ENCODE results near the gene INHBA.

The INHBA gene

DNA sequence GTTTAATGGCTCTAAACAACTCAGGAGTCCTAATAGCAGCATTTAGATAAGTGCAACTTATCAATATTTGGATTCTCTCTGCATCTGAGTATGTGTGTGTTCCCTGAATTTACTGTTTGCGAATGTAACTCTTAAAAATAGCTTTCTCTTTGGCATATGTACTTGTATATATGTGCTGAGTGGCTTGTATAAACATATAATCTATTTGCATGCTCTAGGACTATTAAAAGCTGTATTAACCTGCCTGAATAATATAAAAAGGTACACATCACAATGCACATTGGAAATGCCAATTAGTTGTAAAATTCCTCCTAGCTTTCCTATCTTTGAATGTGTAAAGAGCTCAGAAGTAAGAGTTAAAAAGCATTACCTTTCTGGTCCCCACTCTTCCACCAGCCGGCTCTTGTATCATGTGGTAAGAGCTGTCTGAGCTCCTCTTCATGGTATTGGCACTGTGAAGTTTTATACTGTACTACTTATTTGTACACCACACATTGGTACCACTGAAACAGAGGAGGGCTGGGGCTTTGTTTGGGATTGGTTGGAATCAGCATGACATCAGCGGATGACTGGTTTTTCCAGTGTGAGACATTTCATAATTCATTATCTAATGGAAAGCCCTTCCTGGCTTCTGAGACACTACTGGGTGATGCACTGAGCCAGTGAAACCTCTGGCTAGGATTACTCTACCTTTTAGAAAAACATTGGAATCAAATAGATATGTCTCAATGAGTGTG, at the start of gene INHBA:
Gene INHBA (minus strand): TSS at position 456 of the 737 bp plus-strand sequence. CDS start 2,716 bp downstream, outside the sequence.
- Histone ChIP-seq H3K9ac (ENCODE audit: low read length) (no peak within 1 kb of the TSS), H3K27ac (ENCODE audit: low read depth, low read length) (no peak within 1 kb of the TSS), H3K4me1 (ENCODE audit: insufficient read depth, low read length) (peaks cover 9% of the 10 kb centered on the region), H3K4me3 (ENCODE audit: low read depth in 1 of 2, low read length in 2 of 2) (no peak within 1 kb of the TSS), H3K27me3 (ENCODE audit: control insufficient read depth in 1 of 2, insufficient read depth in 2 of 2, low read length in 2 of 2) (peaks cover 4 to 6% of the 10 kb centered on the region in 2 donors), H3K9me3 (ENCODE audit: low read length) (no peaks in the 10 kb centered on the region), H3K36me3 (ENCODE audit: insufficient read depth, low read length) (no peaks in the 10 kb centered on the region)

GRCh38 chr7:41752615-41753014, 49.7 kb upstream of the INHBA start:
- Histone ChIP-seq H3K27me3 (ENCODE audit: control insufficient read depth in 1 of 2, insufficient read depth in 2 of 2, low read length in 2 of 2) (no peaks in the 10 kb centered on the region), H3K36me3 (ENCODE audit: insufficient read depth, low read length) (no peaks in the 10 kb centered on the region), H3K4me3 (ENCODE audit: low read depth in 1 of 2, low read length in 2 of 2) (no peak overlapping the region), H3K27ac (ENCODE audit: low read depth, low read length) (no peak overlapping the region), H3K9me3 (ENCODE audit: low read length) (no peaks in the 10 kb centered on the region), H3K4me1 (ENCODE audit: insufficient read depth, low read length) (no peaks in the 10 kb centered on the region), H3K9ac (ENCODE audit: low read length) (no peak overlapping the region)

DNA sequence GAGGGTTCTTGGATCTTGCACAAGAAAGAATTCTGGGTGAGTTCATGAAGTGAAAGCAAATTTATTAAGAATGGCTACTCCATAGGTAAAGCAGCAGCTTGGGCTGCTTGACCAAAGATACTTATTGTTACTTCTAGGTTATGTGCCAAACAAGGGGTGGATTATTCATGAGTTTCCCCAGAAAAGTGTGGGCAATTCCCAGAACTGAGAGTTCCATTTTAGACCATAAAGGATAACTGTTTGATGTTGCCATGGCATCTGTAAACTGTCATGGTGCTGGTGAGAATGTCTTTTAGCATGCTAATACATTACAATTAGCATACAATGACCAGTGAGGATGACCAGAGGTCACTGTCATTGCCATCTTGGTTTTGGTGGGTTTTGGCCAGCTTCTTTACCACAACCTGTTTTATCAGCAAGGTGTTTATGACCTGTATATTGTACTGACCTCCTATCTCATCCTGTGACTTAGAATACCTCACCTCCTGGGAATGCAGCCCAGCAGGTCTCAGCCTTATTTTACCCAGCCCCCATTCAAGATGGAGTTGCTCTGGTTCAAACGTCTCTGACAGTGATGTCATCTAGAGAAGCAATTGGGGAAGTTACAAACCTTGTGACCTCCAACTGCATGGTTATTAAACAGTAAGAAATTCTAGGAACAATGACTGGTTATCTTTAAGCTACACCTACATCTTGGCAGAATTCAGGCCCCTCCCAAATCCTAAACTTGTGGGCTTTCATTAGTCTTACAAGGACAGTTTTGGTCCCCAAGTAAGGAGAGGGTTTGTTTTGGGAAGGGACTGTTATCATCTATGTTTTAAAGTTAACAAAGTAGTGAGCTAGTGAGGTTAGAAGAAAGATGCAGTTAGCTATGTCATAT, 48.0 kb upstream of the INHBA start:
- H3K36me3 ChIP-seq (ENCODE audit: insufficient read depth, low read length) = no peaks in the 10 kb centered on the region
- no peak overlapping the region for H3K9ac ChIP-seq (ENCODE audit: low read length)
- no peak overlapping the region for H3K4me3 ChIP-seq (ENCODE audit: low read depth in 1 of 2, low read length in 2 of 2)
- H3K27me3 ChIP-seq (ENCODE audit: control insufficient read depth in 1 of 2, insufficient read depth in 2 of 2, low read length in 2 of 2) = no peaks in the 10 kb centered on the region
- no peaks in the 10 kb centered on the region for H3K9me3 ChIP-seq (ENCODE audit: low read length)
- H3K27ac ChIP-seq (ENCODE audit: low read depth, low read length) = no peak overlapping the region
- H3K4me1 ChIP-seq (ENCODE audit: insufficient read depth, low read length) = no peaks in the 10 kb centered on the region

GRCh38 chr7:41747961-41748360, 45.1 kb upstream of the INHBA start:
- Histone ChIP-seq H3K27me3 (ENCODE audit: control insufficient read depth in 1 of 2, insufficient read depth in 2 of 2, low read length in 2 of 2) (no peaks in the 10 kb centered on the region), H3K4me1 (ENCODE audit: insufficient read depth, low read length) (no peaks in the 10 kb centered on the region), H3K9me3 (ENCODE audit: low read length) (no peaks in the 10 kb centered on the region), H3K4me3 (ENCODE audit: low read depth in 1 of 2, low read length in 2 of 2) (no peak overlapping the region), H3K36me3 (ENCODE audit: insufficient read depth, low read length) (no peaks in the 10 kb centered on the region), H3K9ac (ENCODE audit: low read length) (no peak overlapping the region), H3K27ac (ENCODE audit: low read depth, low read length) (no peak overlapping the region)

DNA sequence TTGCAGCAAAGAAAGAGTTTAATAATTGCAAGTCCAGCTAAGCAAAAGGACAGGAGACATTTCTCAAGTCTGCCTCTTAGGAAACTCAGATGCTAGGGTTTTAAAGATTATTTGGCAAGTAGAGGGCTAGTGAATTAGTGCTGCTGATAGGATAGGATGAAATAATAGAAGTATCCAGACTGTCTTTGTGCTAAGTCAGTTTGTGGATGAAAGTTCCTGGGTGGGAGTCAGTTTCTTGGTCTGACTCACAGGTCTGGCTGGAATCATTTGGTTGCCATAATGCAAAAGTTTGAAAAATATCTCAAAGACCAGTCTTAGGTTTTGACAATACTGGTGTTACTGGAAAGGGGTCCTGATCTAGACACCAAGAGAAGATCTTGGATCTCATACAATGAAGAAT, 42.6 kb upstream of the INHBA start:
- Histone ChIP-seq H3K4me1 (ENCODE audit: insufficient read depth, low read length) (no peaks in the 10 kb centered on the region), H3K9ac (ENCODE audit: low read length) (no peak overlapping the region), H3K9me3 (ENCODE audit: low read length) (no peaks in the 10 kb centered on the region), H3K4me3 (ENCODE audit: low read depth in 1 of 2, low read length in 2 of 2) (no peak overlapping the region), H3K36me3 (ENCODE audit: insufficient read depth, low read length) (no peaks in the 10 kb centered on the region), H3K27me3 (ENCODE audit: control insufficient read depth in 1 of 2, insufficient read depth in 2 of 2, low read length in 2 of 2) (no peaks in the 10 kb centered on the region), H3K27ac (ENCODE audit: low read depth, low read length) (no peak overlapping the region)

- no peak overlapping the region for H3K4me3 ChIP-seq (ENCODE audit: low read depth in 1 of 2, low read length in 2 of 2)
- H3K9ac ChIP-seq (ENCODE audit: low read length) = no peak overlapping the region
- no peak overlapping the region for H3K27ac ChIP-seq (ENCODE audit: low read depth, low read length)
- no peaks in the 10 kb centered on the region for H3K36me3 ChIP-seq (ENCODE audit: insufficient read depth, low read length)
- no peaks in the 10 kb centered on the region for H3K9me3 ChIP-seq (ENCODE audit: low read length)
- no peaks in the 10 kb centered on the region for H3K4me1 ChIP-seq (ENCODE audit: insufficient read depth, low read length)
- H3K27me3 ChIP-seq (ENCODE audit: control insufficient read depth in 1 of 2, insufficient read depth in 2 of 2, low read length in 2 of 2) = no peaks in the 10 kb centered on the region
Measured at GRCh38 chr7:41744161-41744560, 41.3 kb upstream of the INHBA start.

- Histone ChIP-seq H3K27me3 (ENCODE audit: control insufficient read depth in 1 of 2, insufficient read depth in 2 of 2, low read length in 2 of 2) (no peaks in the 10 kb centered on the region), H3K4me3 (ENCODE audit: low read depth in 1 of 2, low read length in 2 of 2) (no peak overlapping the region), H3K9ac (ENCODE audit: low read length) (no peak overlapping the region), H3K9me3 (ENCODE audit: low read length) (no peaks in the 10 kb centered on the region), H3K27ac (ENCODE audit: low read depth, low read length) (no peak overlapping the region), H3K4me1 (ENCODE audit: insufficient read depth, low read length) (no peaks in the 10 kb centered on the region), H3K36me3 (ENCODE audit: insufficient read depth, low read length) (no peaks in the 10 kb centered on the region)
Measured at GRCh38 chr7:41742401-41743020, 39.6 kb upstream of the INHBA start.

DNA sequence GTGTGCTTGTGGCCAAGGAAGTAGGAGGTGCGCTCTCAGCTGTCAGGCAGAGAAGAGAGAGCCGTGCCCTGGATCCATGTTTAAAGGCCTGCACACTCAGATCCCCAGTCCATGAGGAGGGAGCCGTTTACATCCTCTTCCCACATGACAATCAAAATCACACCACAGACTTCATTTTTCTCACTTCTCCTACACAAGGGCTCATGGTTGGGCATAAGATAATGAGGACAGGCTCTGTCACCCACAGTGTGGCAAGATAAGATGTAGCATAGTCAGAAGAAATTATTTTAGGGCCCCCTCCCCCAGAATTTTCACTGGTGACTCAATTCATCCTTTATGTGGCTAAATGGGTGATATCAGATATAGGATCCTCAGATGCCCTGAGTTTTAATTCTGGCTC, 35.9 kb upstream of the INHBA start:
- H3K4me1 ChIP-seq (ENCODE audit: insufficient read depth, low read length) = no peaks in the 10 kb centered on the region

GRCh38 chr7:41738336-41738735, 35.4 kb upstream of the INHBA start:
- Histone ChIP-seq H3K4me1 (ENCODE audit: insufficient read depth, low read length) (no peaks in the 10 kb centered on the region), H3K9me3 (ENCODE audit: low read length) (no peaks in the 10 kb centered on the region), H3K27me3 (ENCODE audit: control insufficient read depth in 1 of 2, insufficient read depth in 2 of 2, low read length in 2 of 2) (no peaks in the 10 kb centered on the region), H3K36me3 (ENCODE audit: insufficient read depth, low read length) (no peaks in the 10 kb centered on the region), H3K27ac (ENCODE audit: low read depth, low read length) (no peak overlapping the region), H3K4me3 (ENCODE audit: low read depth in 1 of 2, low read length in 2 of 2) (no peak overlapping the region), H3K9ac (ENCODE audit: low read length) (no peak overlapping the region)

More for the DNA sequence above, 35.9 kb upstream of the INHBA start:
- Histone ChIP-seq H3K9ac (ENCODE audit: low read length) (no peak overlapping the region), H3K27me3 (ENCODE audit: control insufficient read depth in 1 of 2, insufficient read depth in 2 of 2, low read length in 2 of 2) (no peaks in the 10 kb centered on the region), H3K9me3 (ENCODE audit: low read length) (no peaks in the 10 kb centered on the region), H3K36me3 (ENCODE audit: insufficient read depth, low read length) (no peaks in the 10 kb centered on the region), H3K4me3 (ENCODE audit: low read depth in 1 of 2, low read length in 2 of 2) (no peak overlapping the region), H3K27ac (ENCODE audit: low read depth, low read length) (no peak overlapping the region)

DNA sequence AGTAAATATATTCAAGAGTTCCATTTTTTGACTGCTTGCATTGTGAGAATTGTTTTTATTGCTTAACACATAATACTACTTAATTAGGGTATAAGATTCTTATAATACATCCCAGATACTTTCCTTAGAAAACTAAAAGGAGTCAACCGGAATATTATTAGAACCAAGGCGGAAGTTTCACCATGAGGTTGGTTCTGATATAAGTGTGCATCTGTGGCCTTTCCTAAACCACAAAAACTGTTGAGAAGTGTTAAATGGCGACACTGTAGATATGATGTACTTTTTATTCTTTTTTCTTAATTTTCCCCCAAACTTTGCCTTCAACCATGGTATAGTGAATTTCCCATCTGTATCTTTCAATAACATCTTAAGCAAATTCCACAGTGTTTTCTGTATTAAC, 32.3 kb upstream of the INHBA start:
- H3K27ac ChIP-seq (ENCODE audit: low read depth, low read length) = no peak overlapping the region
- no peaks in the 10 kb centered on the region for H3K9me3 ChIP-seq (ENCODE audit: low read length)
- H3K4me3 ChIP-seq (ENCODE audit: low read depth in 1 of 2, low read length in 2 of 2) = no peak overlapping the region
- no peaks in the 10 kb centered on the region for H3K4me1 ChIP-seq (ENCODE audit: insufficient read depth, low read length)
- H3K9ac ChIP-seq (ENCODE audit: low read length) = no peak overlapping the region
- H3K36me3 ChIP-seq (ENCODE audit: insufficient read depth, low read length) = no peaks in the 10 kb centered on the region
- H3K27me3 ChIP-seq (ENCODE audit: control insufficient read depth in 1 of 2, insufficient read depth in 2 of 2, low read length in 2 of 2) = no peaks in the 10 kb centered on the region

- Histone ChIP-seq H3K4me3 (ENCODE audit: low read depth in 1 of 2, low read length in 2 of 2) (no peak overlapping the region), H3K9ac (ENCODE audit: low read length) (no peak overlapping the region), H3K27ac (ENCODE audit: low read depth, low read length) (no peak overlapping the region), H3K27me3 (ENCODE audit: control insufficient read depth in 1 of 2, insufficient read depth in 2 of 2, low read length in 2 of 2) (no peaks in the 10 kb centered on the region), H3K4me1 (ENCODE audit: insufficient read depth, low read length) (no peaks in the 10 kb centered on the region), H3K36me3 (ENCODE audit: insufficient read depth, low read length) (no peaks in the 10 kb centered on the region), H3K9me3 (ENCODE audit: low read length) (no peaks in the 10 kb centered on the region)
Measured at GRCh38 chr7:41732843-41733306, 30.0 kb upstream of the INHBA start.

All from muscle layer of colon (tissue), 2 donors.